K562 (cell line): Measurements from ENCODE around the gene PGGHG. TPM values are rescaled to one million over a fixed set of nuclear protein-coding genes. Genes with fewer than 3 reads are reported as not detected.
A peak's percentile ranks its signal among the peaks of the same experiment; 100 is the strongest.

ENCODE experiments used
- ARID1B ChIP-seq: fragments of 450-650 bp; IDR thresholded peaks from 2 replicates; pipeline ENCODE4 v1.6.1; 2016; ENCODE audit warnings: antibody characterized with exemption, mild to moderate bottlenecking, inconsistent platforms
- BACH1 ChIP-seq: fragments of 200-800 bp; sonication (Bioruptor generic); IDR thresholded peaks from 2 replicates; pipeline ENCODE4 v1.6.1; 2016; ENCODE audit warnings: missing genetic modification characterization, missing compliant biosample characterization
- BRCA1 ChIP-seq, 2 experiments: fragments of 450-650 bp in 1 of 2; sonication (generic) in 1 of 2; formaldehyde crosslinking in 1 of 2; IDR thresholded peaks; 2 replicates each; pipeline versions ENCODE4 v1.5.0 to v1.6.1; 2017 to 2020; ENCODE audit warnings: mild to moderate bottlenecking in 1 of 2, missing genetic modification reagents in 1 of 2
- CHD7 ChIP-seq: fragments of 200-600 bp; sonication (generic); IDR thresholded peaks from one replicate; pipeline ENCODE4 v1.6.1; 2012; ENCODE audit warnings: mild to moderate bottlenecking, low read depth, low read length, inconsistent platforms
- CREB1 ChIP-seq, 2 experiments: sonication (generic) in 1 of 2; formaldehyde crosslinking in 1 of 2; IDR thresholded peaks; 2 replicates each; pipeline versions ENCODE4 v1.6.1 to v1.8.0; 2012 to 2022; ENCODE audit warnings: inconsistent platforms in 1 of 2, mild to moderate bottlenecking in 1 of 2, missing genetic modification reagents in 1 of 2, moderate library complexity in 1 of 2
- ETV5 ChIP-seq: sonication (generic); formaldehyde crosslinking; IDR thresholded peaks from 2 replicates; pipeline ENCODE4 v1.4.0; 2020; ENCODE audit warnings: low read depth, mild to moderate bottlenecking, missing genetic modification reagents
- RAD51 ChIP-seq: fragments of 450-650 bp; IDR thresholded peaks from 2 replicates; pipeline ENCODE4 v1.7.1; 2016; ENCODE audit warnings: low read depth, mild to moderate bottlenecking, borderline replicate concordance
- RBM17 ChIP-seq: fragments of 200-400 bp; formaldehyde crosslinking; IDR thresholded peaks from 2 replicates; pipeline ENCODE4 v1.6.1; 2017; ENCODE audit warnings: low read depth, mild to moderate bottlenecking, low read length, borderline replicate concordance
- RBM39 ChIP-seq: fragments of 200-400 bp; formaldehyde crosslinking; optimal IDR thresholded peaks from 2 replicates; pipeline ENCODE3; 2018; ENCODE audit warnings: low read depth, low read length
- RNF219 ChIP-seq: fragments of 250-450 bp; sonication (Bioruptor Pico); IDR thresholded peaks from 2 replicates; pipeline ENCODE4 v1.5.0; 2022; ENCODE audit warnings: mild to moderate bottlenecking
- SP2 ChIP-seq: IDR thresholded peaks from 2 replicates; pipeline ENCODE4 v1.6.1; 2011; ENCODE audit warnings: mild to moderate bottlenecking, low read depth, low read length, moderate library complexity; ENCODE audit not compliant: poor library complexity, severe bottlenecking; ENCODE audit errors: extremely low read depth
- ZNF274 ChIP-seq: IDR thresholded peaks from 2 replicates; pipeline ENCODE4 v1.6.1; 2011; ENCODE audit warnings: low read depth, mild to moderate bottlenecking, low read length, moderate library complexity, borderline replicate concordance
- ZNF507 ChIP-seq: conservative IDR thresholded peaks from 2 replicates; pipeline ENCODE4 v1.6.1; 2017; ENCODE audit warnings: missing genetic modification characterization, missing compliant biosample characterization
- ZNF551 ChIP-seq: fragments of 250-450 bp; sonication (Bioruptor Pico); IDR thresholded peaks from 2 replicates; pipeline ENCODE4 v1.5.0; 2021; ENCODE audit warnings: mild to moderate bottlenecking, moderate library complexity
- polyA plus RNA-seq, 8 experiments: library from polyadenylated mRNA; depleted of rRNA in 4 of 8; stranded (reverse) in 5 of 8; unstranded in 3 of 8; fragments of >200 nt; fragmentation: Nextera tagmentation in 2 of 8; fragmentation: Illumina TruSeq in 1 of 8; extraction: Ambion mirVana in 2 of 8; extraction: Trizol in 1 of 8; gene quantifications; 2 replicates each; pipeline versions ENCODE4 v1.2.1 to v1.2.3, GENCODE V29; 2011 to 2014; ENCODE audit warnings: inconsistent platforms in 1 of 8, missing spikeins in 1 of 8
- total RNA-seq, 7 experiments: library from RNA; depleted of rRNA in 6 of 7; stranded (reverse); fragments of >200 nt in 6 of 7; fragmentation: Illumina TruSeq in 2 of 7; extraction: Trizol in 2 of 7; gene quantifications; 2 replicates each; pipeline versions ENCODE4 v1.2.1 to v1.2.3, GENCODE V29; 2011 to 2021; ENCODE audit warnings: low replicate concordance in 1 of 7

PGGHG gene
- total and polyA plus RNA-seq, 9 of the 15 experiments (the other 6 are each of a cell fraction or from before 2014, with no cell fraction given) = 0.38 to 85.1 (median 18.1) TPM

GRCh38 chr11:313787-314553, 25.0 kb downstream of the PGGHG start, which contains the start of gene IFITM1 (continued):
- TF ChIP-seq CREB1 (IDR thresholded peaks at IDR 0.05) = no peak
- no peak for TF ChIP-seq CREB1 (CRISPR knock-in tag; IDR thresholded peaks at IDR 0.05)
- no peak for TF ChIP-seq BRCA1 (IDR thresholded peaks at IDR 0.05)
- TF ChIP-seq BRCA1 (CRISPR knock-in tag; IDR thresholded peaks at IDR 0.05) = no peak
- no peak for TF ChIP-seq SP2
- TF ChIP-seq ZNF551 (CRISPR knock-in tag) = no peak
- TF ChIP-seq RBM17 = no peak
- no peak for TF ChIP-seq ZNF274
- no peak for TF ChIP-seq RAD51
- peak; percentile 4; the same call in 1 of the 2 replicates for TF ChIP-seq ARID1B
- no peak for TF ChIP-seq BACH1 (tag)
- TF ChIP-seq ZNF507 (tag) = no peak
- no peak for TF ChIP-seq RBM39
- no peak for TF ChIP-seq CHD7
- TF ChIP-seq RNF219 (CRISPR knock-in tag) = no peak
- TF ChIP-seq ETV5 (CRISPR knock-in tag) = peak; percentile 74; the same call in 1 of the 2 replicates
